ENCODE data around the gene CACNA1B.
"Not testable (repeated sequence)": the region's sequence is repeated elsewhere in the genome, so short reads cannot be mapped to it uniquely, and the experiment has no call there.

The CACNA1B gene

GRCh38 chr9:138015021-138015829 lies 137.6 kb downstream of the CACNA1B start:
- DNase-seq (ENCODE audit: low read depth): no peak

- no peak for DNase-seq (ENCODE audit: low read depth)
Observed at GRCh38 chr9:138016406-138017187, 139.0 kb downstream of the CACNA1B start.

- DNase-seq (ENCODE audit: low read depth): no peak
Observed at GRCh38 chr9:138017200-138017599, 139.6 kb downstream of the CACNA1B start.

GRCh38 chr9:138019514-138019913 lies 141.9 kb downstream of the CACNA1B start:
- DNase-seq (ENCODE audit: low read depth): not testable (repeated sequence)

GRCh38 chr9:138020120-138020794 lies 142.7 kb downstream of the CACNA1B start:
- DNase-seq (ENCODE audit: low read depth): no peak

GRCh38 chr9:138020795-138021182 lies 143.2 kb downstream of the CACNA1B start:
- DNase-seq (ENCODE audit: low read depth): no peak

GRCh38 chr9:138021251-138022056 lies 143.9 kb downstream of the CACNA1B start:
- DNase-seq (ENCODE audit: low read depth): no peak

- peak; percentile 23 for DNase-seq (ENCODE audit: low read depth)
Observed at GRCh38 chr9:138022121-138022741, 144.6 kb downstream of the CACNA1B start.

- DNase-seq (ENCODE audit: low read depth): no peak
Observed at GRCh38 chr9:138022756-138023393, 145.3 kb downstream of the CACNA1B start.

- no peak for DNase-seq (ENCODE audit: low read depth)
Observed at GRCh38 chr9:138023394-138024124, 146.0 kb downstream of the CACNA1B start.

- no peak for DNase-seq (ENCODE audit: low read depth)
Observed at GRCh38 chr9:138024131-138024530, 146.5 kb downstream of the CACNA1B start.

- no peak for DNase-seq (ENCODE audit: low read depth)
Observed at GRCh38 chr9:138024831-138025291, 147.3 kb downstream of the CACNA1B start.

GRCh38 chr9:138025417-138025816 lies 147.8 kb downstream of the CACNA1B start:
- no peak for DNase-seq (ENCODE audit: low read depth)

- no peak for DNase-seq (ENCODE audit: low read depth)
Observed at GRCh38 chr9:138025908-138026307, 148.3 kb downstream of the CACNA1B start.

- DNase-seq (ENCODE audit: low read depth): no peak
Observed at GRCh38 chr9:138028596-138028995, 151.0 kb downstream of the CACNA1B start.

- DNase-seq (ENCODE audit: low read depth): no peak
Observed at GRCh38 chr9:138031186-138031585, 153.6 kb downstream of the CACNA1B start.

- DNase-seq (ENCODE audit: low read depth): no peak
Observed at GRCh38 chr9:138033950-138034349, 156.4 kb downstream of the CACNA1B start.

GRCh38 chr9:138037140-138037539 lies 159.6 kb downstream of the CACNA1B start:
- no peak for DNase-seq (ENCODE audit: low read depth)

GRCh38 chr9:138038244-138038671 lies 160.7 kb downstream of the CACNA1B start:
- no peak for DNase-seq (ENCODE audit: low read depth)

Measured in activated T-cell treated with anti-CD3 and anti-CD28 coated beads for 48 hours (primary cell).